ENCODE data around the gene SLC18A3.

The SLC18A3 gene
- 0 reads per million in 3 experiments for total RNA-seq

DNA sequence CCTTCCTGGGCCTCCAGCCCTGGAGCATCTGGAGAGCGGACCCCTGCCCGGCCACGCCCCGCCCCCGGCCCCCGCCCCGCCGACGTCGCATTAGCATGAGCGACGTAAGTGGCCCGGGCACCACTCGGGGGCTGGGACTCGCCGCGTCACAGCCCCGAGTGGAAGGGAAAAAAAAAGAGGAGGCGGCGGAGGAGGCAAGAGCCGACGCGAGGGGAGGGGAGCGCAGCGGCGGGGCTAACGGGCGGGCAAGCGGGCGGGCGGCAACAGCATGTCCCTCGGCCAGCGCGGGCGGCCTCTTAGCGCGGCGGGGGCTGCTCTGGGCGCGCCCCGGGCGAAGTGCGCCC lies at the start of gene SLC18A3:
TSS of gene SLC18A3 (plus strand) at position 197 of the 344 bp plus-strand sequence. CDS start 431 bp downstream, outside the sequence.
- no peak for DNase-seq

DNA sequence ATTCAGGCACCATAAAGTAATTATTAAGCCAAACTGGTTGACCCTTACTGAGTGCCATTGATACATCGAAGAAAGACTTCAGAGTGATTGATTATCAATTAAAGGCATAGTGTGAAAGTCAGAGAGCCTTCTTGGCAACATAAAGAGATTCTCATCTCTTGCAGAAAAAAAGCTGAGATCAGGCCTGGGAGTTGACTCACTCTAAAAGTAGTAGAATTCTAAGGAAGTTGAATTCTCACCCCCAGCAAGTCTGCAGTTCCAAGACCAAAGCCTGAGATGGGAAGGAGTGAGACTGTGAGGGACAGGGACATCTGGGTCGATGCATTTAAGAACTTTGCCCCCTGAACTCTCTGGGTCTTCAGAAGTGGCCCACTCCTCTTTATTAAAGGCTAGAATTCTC lies 49.6 kb upstream of the SLC18A3 start:
- DNase-seq: no peak

DNA sequence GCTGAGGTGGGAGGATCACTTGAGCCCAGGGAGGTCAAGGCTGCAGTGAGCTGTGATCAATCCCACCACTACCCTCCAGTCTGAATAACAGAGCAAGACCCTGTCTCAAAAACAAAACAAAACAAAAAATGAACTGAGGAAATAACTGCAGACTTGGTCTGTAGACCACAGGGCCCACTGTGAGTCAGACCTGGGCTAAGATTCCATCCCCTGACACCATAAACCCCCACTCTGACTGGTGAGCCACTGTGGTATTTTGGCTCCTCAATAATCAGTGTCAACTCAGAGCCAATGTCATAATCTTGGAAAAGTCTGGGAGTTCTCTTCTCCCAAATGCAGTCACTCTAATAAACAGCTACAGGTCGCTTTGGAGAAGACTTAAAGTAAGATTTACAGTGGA lies 47.2 kb upstream of the SLC18A3 start:
- DNase-seq: no peak

DNA sequence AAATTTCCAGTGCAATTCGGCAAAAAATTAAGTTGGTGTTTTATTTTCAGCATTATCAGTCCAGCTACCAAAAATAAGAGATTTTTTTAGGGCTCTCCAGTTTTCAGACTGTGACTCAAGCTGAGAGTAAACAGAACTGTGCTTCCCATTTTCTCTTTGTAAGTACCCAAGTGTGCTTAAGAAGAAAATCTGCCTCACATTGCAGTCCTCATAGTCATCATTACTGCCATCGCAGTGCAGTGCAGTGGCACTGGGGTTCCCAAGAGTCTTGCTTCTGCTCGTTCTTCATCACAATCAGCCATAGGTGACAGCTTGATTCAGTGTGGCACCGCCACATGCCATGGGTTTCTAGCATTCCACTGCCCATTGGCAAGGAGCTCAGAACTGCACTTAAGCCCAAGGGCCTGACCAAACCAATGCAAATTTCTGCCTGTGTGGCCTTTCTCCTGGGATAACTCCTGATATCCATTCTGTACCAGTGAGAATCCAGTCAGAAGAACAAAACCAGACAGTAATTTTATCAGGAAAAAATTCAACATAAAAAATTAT lies 45.6 kb upstream of the SLC18A3 start:
- no peak for DNase-seq

DNA sequence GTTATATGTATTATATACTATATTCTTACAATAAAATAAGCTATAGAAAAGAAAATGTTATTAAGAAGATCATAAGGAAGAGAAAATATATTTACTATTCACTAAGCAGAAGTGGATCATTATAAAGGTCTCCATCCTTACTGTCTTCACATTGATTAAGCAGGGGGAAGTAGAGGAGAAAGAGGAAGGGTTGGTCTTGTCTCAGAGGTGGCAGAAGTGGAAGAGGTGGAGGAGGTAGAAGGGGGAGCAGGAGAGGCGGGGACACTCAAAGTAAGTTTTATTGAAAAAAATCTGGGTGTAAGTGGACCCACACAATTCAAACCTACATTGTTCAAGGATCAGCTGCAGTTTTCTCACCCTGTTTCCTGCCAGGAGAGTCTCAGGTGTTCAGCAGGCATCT lies 42.3 kb upstream of the SLC18A3 start:
- DNase-seq: no peak

DNA sequence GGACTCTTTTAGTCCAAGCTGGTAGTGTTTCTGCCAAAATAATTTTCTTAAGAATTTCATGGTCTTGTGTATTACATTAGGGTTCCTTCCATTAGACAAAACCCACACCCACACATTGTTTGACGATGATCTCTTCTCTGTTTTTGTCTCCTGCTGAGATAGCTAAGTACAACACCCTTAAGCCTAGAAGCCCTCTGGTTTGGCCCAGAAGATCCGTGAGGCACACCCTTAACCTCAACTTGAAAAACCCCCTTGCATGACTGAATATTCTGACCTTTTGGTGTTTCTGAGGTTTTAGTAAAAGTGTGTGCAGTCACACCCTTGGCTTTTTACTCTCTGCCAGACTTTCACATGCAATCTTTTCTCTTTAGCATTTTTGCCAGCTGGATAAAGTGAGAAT lies 41.9 kb upstream of the SLC18A3 start:
- DNase-seq: no peak

DNA sequence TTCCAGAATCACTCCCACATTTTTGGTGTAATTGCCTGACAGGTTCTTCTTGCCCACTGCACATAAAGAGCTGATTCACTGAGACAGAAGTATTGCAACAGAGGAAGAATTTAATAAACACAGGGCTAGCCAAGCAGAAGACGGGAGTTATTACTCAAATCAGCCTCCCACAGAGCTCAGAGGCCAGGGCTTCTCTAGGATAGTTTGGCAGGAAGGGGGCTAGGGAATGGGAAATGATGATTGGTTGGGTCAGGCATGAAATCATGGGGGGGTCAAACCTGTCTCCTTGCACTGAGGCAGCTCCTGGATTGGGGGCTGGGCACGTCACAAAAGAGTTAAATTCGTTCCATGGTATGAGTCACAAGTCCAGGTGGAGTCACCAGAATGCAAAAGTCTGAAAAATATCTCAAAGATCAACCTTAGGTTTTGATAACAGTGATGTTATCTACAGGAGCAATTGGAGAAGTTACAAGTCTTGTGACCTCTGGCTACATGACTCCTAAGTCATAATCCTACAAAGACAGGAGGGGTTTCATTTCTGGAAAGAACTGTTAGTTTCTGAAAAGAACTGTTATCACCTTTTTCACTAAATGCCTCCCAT lies 41.0 kb upstream of the SLC18A3 start:
- DNase-seq: no peak

DNA sequence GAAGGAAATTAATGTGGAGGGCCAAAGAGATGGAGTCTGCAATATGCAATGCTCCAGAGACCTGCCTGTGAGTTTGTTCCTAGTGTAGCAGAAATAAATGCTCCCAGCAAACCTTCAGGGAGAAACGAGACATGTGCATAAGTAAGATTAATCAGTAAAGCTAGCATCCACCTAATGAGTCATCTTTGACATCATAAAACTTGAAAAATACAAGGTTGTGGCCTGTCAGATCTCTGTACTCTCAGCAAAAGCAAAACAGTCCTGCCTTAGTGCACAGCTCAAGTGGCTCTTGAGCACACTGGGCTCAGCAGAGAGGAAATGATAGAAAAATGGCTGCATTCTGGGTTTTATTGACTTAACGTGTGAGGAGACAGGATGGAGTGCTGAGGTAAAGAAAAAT lies 38.7 kb upstream of the SLC18A3 start:
- DNase-seq: no peak

DNA sequence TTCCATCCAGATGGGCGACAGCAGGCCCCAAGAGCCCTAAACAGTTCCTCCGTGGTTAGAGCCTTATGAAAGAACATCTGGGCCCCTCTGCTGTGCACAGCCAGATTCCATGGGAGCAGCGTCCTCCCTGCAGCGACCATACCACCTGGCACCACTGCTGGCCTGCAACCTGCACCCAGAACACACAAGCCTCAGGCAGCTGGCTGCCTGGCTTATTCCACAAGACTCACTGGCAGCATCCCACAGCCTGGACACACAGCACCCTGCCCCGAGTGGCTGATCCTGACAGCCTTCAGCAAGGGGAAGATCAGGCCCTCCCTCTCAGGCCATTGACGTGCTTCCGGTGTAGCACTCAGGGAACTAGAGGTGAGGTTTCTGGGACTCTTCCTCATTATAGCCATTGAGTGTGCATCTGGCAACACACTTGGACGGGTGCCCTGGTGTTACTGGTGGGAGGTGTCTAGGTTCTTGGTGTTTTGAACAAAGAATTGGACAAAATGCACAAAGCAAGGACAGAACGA lies 37.5 kb upstream of the SLC18A3 start:
- DNase-seq: no peak

DNA sequence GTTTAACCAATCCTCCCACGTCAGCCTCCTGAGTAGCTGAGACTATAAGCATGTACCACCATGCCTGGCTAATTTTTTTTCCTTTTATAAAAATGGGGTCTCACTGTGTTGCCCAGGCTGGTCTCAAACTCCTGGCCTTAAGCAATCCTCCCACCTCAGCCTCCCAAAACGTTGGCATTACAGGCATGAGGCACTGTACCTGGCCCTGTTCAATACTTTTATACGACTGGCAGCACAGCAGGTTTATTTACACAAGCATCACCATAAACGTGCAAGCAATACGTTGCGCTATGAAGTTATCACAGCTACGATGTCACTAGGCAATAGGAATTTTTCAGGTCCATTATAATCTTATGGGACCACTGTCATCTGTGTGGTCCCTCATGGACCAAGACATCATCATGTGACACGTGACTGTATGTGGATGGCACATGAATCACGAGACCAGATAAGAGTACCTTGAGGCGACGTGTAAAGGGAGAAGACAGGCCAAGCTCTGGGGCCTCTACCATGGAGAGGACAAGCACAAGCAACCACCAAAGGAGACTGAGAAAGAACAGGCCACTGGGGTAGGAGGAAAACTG lies 34.5 kb upstream of the SLC18A3 start:
- no peak for DNase-seq

DNA sequence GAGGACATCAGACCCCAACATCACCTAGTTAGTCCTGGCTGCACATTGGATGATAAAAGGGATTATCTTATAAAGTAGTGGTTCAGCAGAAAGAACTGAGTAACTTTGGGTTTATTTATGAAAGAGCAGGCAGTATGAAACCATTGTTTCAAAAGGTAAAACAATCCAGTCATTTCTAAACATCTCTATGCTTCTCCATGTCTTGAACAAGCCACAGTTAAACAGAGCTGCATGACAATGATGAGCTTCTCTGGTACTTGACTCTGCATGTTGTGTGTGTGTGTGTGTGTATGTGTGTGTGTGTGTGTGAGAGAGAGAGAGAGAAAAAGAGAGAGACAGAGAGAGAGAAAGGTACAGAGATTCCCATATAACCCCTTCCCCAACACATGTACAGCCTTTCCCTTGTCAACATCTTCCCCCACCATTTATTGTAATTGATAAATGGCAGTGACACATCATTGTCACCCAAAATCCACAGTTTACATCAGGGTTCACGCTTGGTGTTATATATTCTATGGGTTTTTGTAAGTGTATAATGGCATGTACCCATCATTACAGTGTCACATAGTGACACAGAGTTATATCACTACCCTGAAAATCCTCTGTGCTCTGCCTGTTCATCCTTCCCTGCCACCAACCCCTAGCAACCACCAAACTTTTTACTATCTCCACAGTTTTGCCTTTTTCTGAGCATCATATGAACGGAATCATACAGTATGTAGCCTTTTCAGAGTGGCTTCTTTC lies 32.8 kb upstream of the SLC18A3 start:
- no peak for DNase-seq

DNA sequence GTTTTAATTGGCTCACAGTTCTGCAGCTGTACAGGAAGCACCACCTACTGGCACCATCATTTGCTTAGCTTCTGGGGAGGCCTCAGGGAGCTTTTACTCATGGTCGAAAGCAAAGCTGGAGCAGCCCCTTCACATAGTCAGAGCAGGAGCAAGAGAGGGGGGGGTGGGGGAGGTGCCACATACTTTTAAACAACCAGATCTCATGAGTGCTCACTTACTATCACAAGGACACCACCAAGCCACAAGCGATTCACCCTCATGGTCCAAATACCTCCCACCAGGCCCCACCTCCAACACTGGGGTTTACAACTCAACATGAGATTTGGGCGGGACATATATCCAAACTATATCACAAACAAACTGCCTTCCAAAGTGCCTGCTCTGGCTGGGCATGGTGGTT lies 31.7 kb upstream of the SLC18A3 start:
- no peak for DNase-seq

DNA sequence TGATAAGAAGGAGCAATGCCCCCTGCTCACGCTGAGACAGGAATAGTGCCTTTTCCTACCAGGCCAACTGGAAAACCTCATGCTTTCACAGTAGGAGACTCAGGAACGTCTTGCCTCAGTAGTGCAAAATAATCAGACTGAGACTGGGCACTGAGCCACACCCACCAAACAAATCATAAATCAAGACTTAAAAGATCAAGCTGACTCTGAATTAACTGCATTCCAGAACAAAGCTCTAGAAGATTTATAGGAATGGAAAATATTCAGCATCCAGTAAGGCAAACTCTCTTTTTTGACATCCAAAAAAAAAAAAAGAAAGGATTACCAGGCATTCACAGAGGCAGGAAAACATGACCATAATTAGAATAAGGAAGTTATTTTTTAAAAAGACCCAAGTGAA lies 30.5 kb upstream of the SLC18A3 start:
- no peak for DNase-seq

DNA sequence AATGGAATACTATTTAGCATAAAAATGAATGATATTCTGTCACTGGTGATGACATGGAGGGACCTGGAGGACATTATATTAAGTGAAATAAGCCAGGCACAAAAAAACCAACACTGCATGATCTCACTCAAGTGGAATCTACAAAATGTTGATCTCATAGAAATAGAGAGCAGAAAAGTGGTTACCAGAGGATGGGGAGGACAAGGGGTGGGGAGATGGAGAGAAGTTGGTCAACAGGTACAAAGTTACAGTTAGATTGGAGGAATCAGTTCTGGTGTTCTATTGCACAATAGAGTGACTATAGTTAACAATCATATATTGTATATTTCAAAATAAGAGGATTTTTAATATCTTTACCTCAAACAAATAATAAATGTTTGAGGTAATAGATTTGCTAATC lies 24.7 kb upstream of the SLC18A3 start:
- no peak for DNase-seq

DNA sequence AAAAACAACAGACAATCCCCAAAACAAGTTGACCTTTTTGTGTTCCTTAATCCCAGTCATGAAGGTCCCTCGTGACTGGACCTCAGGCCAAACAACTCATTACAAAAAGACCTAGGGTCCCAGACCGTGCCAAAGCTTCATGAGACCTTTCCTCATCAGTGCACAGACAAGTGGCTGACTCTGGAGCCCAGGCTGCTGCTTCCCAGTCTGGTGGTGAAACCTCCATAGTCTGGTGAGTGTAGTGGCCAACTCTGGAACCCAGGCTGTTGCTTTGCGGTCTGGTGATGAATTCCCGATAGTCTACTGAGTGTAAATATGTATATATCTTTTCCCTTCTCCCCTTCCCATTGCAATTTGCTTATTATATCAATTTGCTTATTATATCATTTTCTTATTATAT lies 22.1 kb upstream of the SLC18A3 start:
- DNase-seq: no peak

DNA sequence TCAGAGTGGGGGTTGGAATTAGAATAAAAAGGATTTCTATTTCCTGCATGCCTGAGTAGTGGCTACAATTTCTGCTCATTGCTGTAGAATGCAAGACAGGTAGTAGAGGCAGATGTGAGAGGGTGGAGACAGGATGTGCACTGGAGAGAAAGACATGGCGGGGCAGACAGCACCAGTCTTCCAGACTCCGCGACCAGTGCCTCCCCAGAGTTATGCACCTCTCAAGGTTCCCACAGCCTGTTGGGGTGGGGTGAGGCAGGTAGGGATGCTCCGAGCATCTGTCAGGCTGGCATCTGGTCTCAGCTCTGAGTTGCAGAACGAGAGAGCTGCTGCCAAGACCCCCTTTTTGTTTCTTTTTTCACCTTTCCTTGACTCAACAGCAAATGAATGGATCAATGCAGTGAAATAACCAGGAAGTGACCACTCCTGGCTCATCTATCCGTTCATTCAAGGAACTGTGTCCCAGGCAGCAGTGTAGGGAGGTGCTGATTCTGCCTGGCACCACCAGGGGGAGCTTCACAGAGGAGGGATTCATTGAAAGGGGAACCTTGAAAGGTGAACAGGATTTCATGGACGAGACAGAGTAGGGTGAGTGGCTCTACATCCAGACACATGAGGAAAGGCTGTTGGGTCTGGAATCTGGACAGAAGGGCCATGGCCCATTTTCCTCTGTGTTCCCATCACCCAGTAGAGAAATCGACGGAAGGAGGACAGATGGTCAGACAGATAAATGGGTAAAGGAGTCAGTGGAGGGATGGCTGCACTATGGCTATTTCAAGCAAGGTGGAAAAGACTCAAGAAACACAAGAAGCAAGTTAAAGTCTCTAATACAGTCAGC lies 17.2 kb upstream of the SLC18A3 start:
- DNase-seq: peak; percentile 4

DNA sequence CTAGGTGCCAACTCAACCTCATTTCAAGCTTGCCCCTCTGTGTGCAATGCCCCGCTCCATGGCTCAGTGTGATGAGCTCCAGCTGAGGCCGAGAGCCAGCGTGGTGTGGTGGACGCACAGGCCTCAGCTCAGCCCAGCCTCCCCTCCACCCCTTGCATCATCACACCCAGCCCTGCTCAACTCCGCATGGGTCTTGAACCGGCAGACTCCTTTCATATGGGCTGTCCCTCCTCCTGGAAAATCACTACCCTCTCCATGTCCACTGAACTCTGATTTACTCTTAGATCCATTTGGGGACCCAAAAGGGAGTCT lies 16.6 kb upstream of the SLC18A3 start:
- no peak for DNase-seq

DNA sequence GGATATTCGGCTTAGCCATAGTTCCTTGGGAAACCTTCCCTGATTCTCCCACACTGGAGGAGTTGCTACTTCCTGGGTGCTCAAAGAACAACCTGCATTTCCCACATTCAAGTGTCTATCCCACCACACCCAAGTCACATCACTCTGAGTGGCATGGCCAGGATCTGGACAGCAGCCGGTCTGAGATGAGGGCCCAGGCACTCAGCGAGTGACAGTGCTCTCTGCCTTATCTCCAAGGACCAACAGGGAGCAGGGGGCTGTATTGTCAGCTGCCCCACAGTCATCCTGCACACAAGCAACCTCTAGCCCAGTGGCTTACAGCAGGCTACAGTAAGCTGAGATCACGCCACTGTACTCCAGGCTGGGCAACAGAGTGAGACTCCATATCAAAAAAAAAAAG lies 16.1 kb upstream of the SLC18A3 start:
- no peak for DNase-seq

DNA sequence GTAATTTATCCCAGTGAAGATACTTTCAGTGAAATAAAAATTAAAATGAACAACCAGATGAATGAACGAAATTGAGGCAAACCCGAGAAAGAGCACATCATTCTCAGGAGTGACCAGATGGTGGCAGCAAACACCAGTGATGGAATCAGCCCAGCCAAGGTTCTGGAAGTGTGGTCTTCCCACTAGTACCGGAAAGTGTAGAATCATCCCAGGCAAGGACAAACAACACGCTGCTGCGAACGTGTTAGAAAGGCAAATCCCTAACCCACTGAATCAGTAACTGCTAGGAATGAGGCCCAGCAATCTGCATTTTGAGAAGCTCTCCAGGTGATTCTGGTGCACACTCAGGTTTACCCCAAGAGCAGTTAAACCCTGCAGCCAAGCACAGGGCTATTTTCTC lies 15.5 kb upstream of the SLC18A3 start:
- no peak for DNase-seq

DNA sequence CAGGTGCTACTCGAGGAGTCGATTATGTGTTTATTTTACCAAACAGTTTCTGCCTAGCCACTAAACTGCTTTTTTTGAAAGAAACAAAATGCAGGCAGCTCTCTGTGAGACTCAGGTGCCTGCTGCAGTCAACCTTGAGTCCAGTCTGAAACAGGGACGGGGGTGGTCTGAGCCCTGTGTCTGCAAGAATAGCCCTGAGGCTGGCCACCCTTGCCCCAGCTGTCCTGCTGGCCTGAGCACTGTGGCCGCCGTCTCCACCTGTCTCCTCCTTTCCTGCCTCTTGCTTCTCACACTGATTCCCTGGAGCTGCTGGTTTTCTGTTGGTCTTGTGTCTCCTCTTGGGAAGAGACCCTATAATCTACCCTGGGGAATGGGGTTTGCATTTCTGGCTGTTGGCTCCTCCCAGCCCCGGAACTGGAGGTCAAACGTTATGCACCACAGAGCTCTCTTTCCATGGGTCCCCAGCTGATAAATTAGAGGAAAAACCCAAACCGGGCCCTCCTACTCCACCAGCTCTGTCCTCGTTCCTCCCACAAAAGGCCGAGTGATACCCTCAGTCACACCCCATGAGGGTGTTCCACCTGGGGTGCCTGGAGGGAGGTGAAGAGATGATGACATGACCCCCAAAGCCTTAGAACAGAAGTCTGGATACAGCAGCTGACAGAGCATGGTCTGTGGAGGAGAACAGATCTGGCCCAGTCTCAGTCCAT lies 15.0 kb upstream of the SLC18A3 start:
- DNase-seq: no peak

DNA sequence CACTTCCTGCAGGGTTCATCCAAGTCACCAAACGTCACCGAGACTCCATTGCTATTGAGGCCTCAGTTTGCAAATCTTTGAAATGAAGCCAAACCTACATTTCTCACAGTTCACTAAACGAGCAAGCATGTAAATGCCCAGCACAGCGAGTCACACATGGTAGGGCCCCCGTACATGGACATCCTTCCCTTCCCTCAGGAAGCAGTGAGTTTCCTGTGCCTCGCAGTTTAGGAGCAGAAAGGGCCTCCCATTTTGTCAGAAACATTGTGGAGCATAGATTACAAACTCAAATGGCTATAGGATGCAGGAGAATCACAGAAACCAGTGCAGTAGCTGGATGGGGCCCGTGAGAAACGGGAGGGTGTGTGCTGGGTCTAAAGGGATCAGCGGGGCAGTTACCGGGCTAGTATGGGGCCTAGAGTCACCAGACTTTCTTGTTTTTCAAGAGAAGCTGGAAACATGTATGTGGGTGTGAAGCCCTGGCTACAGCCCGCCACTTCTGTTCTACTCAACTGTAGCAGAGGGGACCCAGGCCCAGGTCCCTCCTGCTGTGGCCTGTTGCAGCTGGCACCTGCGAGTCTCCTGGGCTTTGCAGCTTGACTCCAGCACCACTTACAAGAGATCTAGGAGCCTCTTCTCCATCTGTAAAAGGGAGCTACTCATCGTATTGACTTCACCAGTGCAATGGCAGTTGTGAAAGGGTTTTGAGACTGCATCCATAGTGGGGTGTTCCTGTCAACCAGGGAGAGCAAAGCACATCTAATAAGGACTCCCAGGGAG lies 14.2 kb upstream of the SLC18A3 start:
- DNase-seq: no peak

DNA sequence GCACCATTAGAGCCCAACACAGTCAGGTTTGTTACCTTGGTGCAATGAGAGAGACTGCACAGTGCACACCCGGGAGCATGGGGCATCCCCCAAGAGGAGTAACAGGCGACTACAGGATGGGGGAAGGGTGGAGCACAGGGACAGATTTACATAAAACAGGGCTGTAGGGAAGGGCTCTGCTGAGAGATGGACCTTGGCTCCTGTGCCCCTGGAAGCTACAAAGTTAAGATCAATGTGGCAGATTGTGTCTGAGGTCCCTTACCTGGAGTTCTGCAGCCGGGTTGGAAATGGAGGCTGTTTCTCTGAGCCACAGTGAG lies 13.7 kb upstream of the SLC18A3 start:
- DNase-seq: no peak

Measured in central memory CD4-positive, alpha-beta T cell (primary cell).